Sigmoid colon (tissue), 7 donors: Measurements from ENCODE around the gene BNIP5. TPM values are rescaled to one million over a fixed set of nuclear protein-coding genes. Genes with fewer than 3 reads are reported as not detected.

Source experiments
- DNase-seq: peaks from one replicate; pipeline ENCODE4 v3.0.0-alpha.2; 2019
- H3K27ac ChIP-seq, 4 donors: fragments of 200-600 bp; sonication (generic); one replicate each; pipeline ENCODE4 v1.5.1; 2016 to 2019; ENCODE audit warnings: mild to moderate bottlenecking in 1 of 4
- H3K27me3 ChIP-seq, 3 donors: fragments of 200-600 bp; sonication (generic); one replicate each; pipeline ENCODE4 v1.5.1; 2019; ENCODE audit warnings: mild to moderate bottlenecking in 1 of 3
- H3K36me3 ChIP-seq, 4 donors: fragments of 200-600 bp; sonication (generic); one replicate each; pipeline ENCODE4 v1.5.1; 2016 to 2019
- H3K4me1 ChIP-seq, 4 donors: fragments of 200-600 bp; sonication (generic); one replicate each; pipeline ENCODE4 v1.5.1; 2017 to 2019
- H3K4me3 ChIP-seq, 4 donors: fragments of 200-600 bp; sonication (generic); one replicate each; pipeline ENCODE4 v1.5.1; 2017 to 2019; ENCODE audit warnings: mild to moderate bottlenecking in 2 of 4, moderate library complexity in 1 of 4
- H3K9me3 ChIP-seq, 4 donors: fragments of 200-600 bp in 3 of 4; sonication (generic) in 3 of 4; one replicate each; pipeline versions ENCODE4 v1.5.1 to v1.6.1; 2013 to 2019
- EP300 ChIP-seq, 4 donors: sonication (generic); formaldehyde crosslinking; IDR thresholded peaks; one replicate each; pipeline ENCODE4 v1.6.1; 2017; ENCODE audit warnings: antibody characterized with exemption in 4 of 4
- POLR2A ChIP-seq, 2 donors: fragments of 450-650 bp; IDR thresholded peaks; one replicate each; pipeline ENCODE4 v1.6.1; 2016; ENCODE audit warnings: antibody characterized with exemption in 2 of 2, mild to moderate bottlenecking in 2 of 2, moderate library complexity in 2 of 2
- POLR2AphosphoS5 ChIP-seq, 4 donors: sonication (generic); formaldehyde crosslinking; IDR thresholded peaks; one replicate each; pipeline ENCODE4 v1.6.1; 2017; ENCODE audit warnings: antibody characterized with exemption in 4 of 4
- WGBS, 2 donors: extraction: QIAGEN DNeasy Blood & Tissue Kit; methylation state at CpG; one replicate each; pipeline ENCODE4 v1.1.7; 2013; 5-methylcytosine and 5-hydroxymethylcytosine counted together
- intact Hi-C: fragments of 100-400 bp; cut with DNase I; formaldehyde crosslinking; loops from one replicate; pipeline ENCODE4 v1.15.1; 2023
- polyA plus RNA-seq, 3 donors: library from polyadenylated mRNA; stranded (reverse); fragments of 200-250 nt; gene quantifications; one replicate each; pipeline ENCODE4 v1.2.3, GENCODE V29; 2013
- total RNA-seq, 4 donors: library from RNA; depleted of rRNA; stranded (reverse); fragments of >200 nt; gene quantifications; one replicate each; pipeline ENCODE4 v1.1.0, GENCODE V29; 2016
- TF ChIP-seq, protein P1 (sequence below), 4 experiments: fragments of 450-650 bp in 3 of 4; fragments of 200-600 bp in 1 of 4; IDR thresholded peaks; one replicate each; pipeline ENCODE4 v1.5.1; 2016 to 2019; ENCODE audit warnings: antibody characterized with exemption in 4 of 4, mild to moderate bottlenecking in 3 of 4, moderate library complexity in 2 of 4
- donor health status: healthy with polysubstance abuse.
- donor health status: Bipolar disorder and iron deficiency.
- donor health status: healthy.

The BNIP5 gene
- total and polyA plus RNA-seq, 7 donors, result 5.5 to 9.0 (median 8.6) TPM; not detected in 4

DNA sequence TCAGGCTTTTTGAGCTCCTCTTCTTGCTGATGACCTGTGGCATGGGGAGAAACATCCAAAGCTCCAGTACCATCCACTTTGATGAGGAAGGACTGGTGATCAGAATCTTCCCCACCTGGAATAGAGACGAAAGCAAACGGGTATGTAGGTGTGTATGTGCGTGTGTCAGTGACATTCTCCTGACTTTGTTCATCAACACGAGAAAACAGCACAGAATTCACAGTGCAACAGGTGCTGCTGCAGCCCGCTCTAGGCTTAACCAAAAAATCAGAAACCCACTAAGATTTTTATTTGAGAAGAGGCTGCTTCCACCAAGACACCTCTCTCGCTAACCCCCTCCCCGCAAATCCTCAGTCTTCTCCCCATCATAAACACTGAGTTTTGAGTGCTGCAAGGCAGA, 8.1 kb downstream of the BNIP5 start:
- H3K9me3 ChIP-seq, result no peaks in the 10 kb centered on the region
- peaks cover 0 to 18% (median 0%) of the 10 kb centered on the region in 3 donors for H3K27me3 ChIP-seq
- no peak for DNase-seq
- H3K27ac ChIP-seq, result no peak overlapping the region
- intact Hi-C loops, result no loop called here
- H3K4me3 ChIP-seq, result no peak overlapping the region
- TF ChIP-seq, protein P1, sequence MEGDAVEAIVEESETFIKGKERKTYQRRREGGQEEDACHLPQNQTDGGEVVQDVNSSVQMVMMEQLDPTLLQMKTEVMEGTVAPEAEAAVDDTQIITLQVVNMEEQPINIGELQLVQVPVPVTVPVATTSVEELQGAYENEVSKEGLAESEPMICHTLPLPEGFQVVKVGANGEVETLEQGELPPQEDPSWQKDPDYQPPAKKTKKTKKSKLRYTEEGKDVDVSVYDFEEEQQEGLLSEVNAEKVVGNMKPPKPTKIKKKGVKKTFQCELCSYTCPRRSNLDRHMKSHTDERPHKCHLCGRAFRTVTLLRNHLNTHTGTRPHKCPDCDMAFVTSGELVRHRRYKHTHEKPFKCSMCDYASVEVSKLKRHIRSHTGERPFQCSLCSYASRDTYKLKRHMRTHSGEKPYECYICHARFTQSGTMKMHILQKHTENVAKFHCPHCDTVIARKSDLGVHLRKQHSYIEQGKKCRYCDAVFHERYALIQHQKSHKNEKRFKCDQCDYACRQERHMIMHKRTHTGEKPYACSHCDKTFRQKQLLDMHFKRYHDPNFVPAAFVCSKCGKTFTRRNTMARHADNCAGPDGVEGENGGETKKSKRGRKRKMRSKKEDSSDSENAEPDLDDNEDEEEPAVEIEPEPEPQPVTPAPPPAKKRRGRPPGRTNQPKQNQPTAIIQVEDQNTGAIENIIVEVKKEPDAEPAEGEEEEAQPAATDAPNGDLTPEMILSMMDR (IDR thresholded peaks at IDR 0.05), result no peak
- H3K36me3 ChIP-seq, result no peaks in the 10 kb centered on the region
- 88 to 95% methylated on average over 7 of the region's 7 CpGs for WGBS, 2 donors
- H3K4me1 ChIP-seq, result no peaks in the 10 kb centered on the region

DNA sequence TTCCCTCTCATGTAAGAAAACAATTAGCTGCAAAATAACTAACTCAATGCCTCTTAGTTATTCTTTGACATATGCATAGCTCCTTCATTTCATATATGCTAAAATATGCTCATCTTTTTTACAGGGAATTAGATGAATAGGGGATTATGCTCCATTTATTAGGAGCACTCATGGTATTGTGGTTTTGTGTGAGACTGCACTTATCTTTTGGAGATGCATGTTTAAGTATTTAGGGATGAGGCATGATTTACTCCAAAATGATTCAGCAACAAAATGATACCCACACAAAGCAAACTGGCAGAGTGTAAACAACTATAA, 8.8 kb downstream of the BNIP5 start:
- DNase-seq, result no peak
- no peak for TF ChIP-seq EP300 (IDR thresholded peaks at IDR 0.05)
- H3K9me3 ChIP-seq, result no peaks in the 10 kb centered on the region
- H3K36me3 ChIP-seq, result no peaks in the 10 kb centered on the region
- H3K4me3 ChIP-seq, result no peak overlapping the region
- no peak overlapping the region for H3K27ac ChIP-seq
- peaks cover 0 to 11% (median 0%) of the 10 kb centered on the region in 3 donors for H3K27me3 ChIP-seq
- no peaks in the 10 kb centered on the region for H3K4me1 ChIP-seq
- intact Hi-C loops, result no loop called here

DNA sequence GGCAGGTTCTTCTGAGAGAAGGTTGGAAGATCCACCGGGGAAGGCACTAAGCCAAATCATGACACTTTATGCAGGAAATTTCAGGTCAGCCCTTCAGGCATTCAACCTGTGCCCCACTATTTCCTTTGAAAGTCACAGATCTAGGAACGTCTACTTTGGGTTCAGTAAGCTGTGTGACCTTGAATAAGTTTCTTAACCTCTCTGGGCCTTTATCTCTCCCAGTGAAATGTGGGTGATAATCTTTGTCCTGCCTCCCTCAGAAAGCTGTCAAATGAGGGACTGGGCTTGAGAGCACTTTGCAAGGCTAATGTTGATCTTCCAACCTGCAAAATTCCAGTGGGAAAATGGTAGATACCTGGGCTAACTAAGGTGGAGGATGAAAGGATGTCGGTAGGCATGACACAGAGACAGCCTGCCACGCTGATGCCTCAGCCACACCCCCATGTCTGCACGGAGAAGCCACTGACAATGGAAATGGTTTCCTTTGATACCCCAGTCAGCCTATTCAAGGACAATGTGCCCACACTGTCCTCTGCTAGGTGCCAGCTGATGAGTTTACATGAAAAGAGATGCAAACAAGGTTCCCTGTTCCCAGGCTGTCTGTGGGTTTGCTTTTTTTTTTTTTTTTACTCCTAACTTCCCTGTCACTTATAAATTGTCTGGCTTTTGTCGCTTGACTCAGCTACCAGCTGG, 9.3 kb downstream of the BNIP5 start:
- Histone ChIP-seq H3K36me3 (no peaks in the 10 kb centered on the region), H3K27ac (no peak overlapping the region), H3K4me1 (no peaks in the 10 kb centered on the region), H3K9me3 (no peaks in the 10 kb centered on the region), H3K27me3 (peaks cover 0 to 6% (median 0%) of the 10 kb centered on the region in 3 donors), H3K4me3 (no peak overlapping the region)
- TF ChIP-seq, protein P1 (IDR thresholded peaks at IDR 0.05), result no peak
- TF ChIP-seq POLR2A (IDR thresholded peaks at IDR 0.05) (no peak), POLR2AphosphoS5 (IDR thresholded peaks at IDR 0.05) (no peak), EP300 (IDR thresholded peaks at IDR 0.05) (no peak)
- DNase-seq, result no peak
- WGBS, 2 donors, result 60 to 80% methylated on average over 6 of the region's 6 CpGs
- intact Hi-C loops, result no loop called here

DNA sequence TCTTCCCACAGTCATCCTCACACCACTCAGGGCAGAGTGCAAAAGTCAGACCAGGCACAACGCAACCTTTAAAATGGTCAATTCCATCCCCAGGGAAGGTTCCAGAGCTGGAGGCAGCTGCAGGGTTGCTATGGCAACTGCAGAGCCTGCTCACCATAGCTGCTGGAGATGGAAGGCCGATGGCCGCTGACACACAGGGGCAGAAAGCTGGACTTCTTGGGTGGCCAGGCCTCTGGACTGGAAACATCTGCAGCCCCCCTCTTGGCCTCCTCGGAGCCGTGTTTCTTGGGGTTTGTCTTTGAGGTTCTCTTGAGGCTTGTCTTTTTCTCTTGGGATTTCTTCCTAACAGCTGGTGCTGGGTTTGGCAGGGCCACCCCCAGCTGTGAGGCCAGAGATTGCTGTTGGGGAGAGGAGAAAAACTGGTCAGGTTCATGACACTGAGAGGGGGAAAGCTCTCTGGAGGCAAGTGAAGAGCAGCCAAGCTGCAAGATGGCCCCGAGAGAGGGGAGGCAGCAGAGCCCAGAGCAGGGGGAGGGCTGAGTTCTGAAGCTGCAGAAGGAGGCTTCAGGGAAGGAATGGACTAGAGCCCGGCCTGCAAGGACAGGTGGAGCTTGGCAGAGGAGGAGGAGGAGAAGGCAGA, 10.2 kb downstream of the BNIP5 start:
- H3K27ac ChIP-seq, result no peak overlapping the region
- no peak for DNase-seq
- H3K36me3 ChIP-seq, result no peaks in the 10 kb centered on the region
- TF ChIP-seq POLR2A (IDR thresholded peaks at IDR 0.05), result no peak
- TF ChIP-seq, protein P1 (IDR thresholded peaks at IDR 0.05), result no peak
- TF ChIP-seq POLR2AphosphoS5 (IDR thresholded peaks at IDR 0.05), result no peak
- TF ChIP-seq EP300 (IDR thresholded peaks at IDR 0.05), result no peak
- H3K4me1 ChIP-seq, result no peaks in the 10 kb centered on the region
- intact Hi-C loops, result no loop called here
- WGBS, 2 donors, result 64 to 83% methylated on average over 7 of the region's 7 CpGs
- no peaks in the 10 kb centered on the region for H3K9me3 ChIP-seq
- no peak overlapping the region for H3K4me3 ChIP-seq
- H3K27me3 ChIP-seq, result peaks cover 0 to 6% (median 0%) of the 10 kb centered on the region in 3 donors

DNA sequence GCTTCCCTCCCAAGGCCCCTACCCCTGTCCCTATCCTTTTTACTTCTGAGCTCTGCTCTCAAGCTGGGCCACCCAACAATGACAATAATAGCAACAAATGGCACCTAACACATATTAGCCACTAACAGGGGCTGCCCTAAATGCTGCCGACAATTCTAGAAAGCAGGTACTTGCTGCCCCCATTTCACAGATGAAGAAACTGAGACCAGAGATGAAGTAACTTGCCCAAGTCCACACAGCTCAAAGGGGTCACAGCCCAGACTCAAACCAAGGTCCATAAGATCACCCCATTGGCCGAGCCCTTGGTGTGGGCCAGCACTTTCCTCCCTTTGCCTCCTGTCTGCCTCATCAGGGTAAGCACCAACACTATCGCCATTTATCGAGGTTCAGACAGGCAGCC, 12.0 kb downstream of the BNIP5 start:
- intact Hi-C loops, result no loop called here
- no peak overlapping the region for H3K4me3 ChIP-seq
- no peaks in the 10 kb centered on the region for H3K4me1 ChIP-seq
- no peaks in the 10 kb centered on the region for H3K27me3 ChIP-seq
- 94 to 97% methylated on average over 4 of the region's 4 CpGs for WGBS, 2 donors
- H3K27ac ChIP-seq, result no peak overlapping the region
- TF ChIP-seq, protein P1 (IDR thresholded peaks at IDR 0.05), result no peak
- TF ChIP-seq EP300 (IDR thresholded peaks at IDR 0.05) (no peak), POLR2A (IDR thresholded peaks at IDR 0.05) (no peak), POLR2AphosphoS5 (IDR thresholded peaks at IDR 0.05) (no peak)
- no peaks in the 10 kb centered on the region for H3K9me3 ChIP-seq
- DNase-seq, result no peak
- no peaks in the 10 kb centered on the region for H3K36me3 ChIP-seq
